Tibial nerve (tissue), 3 donors: Measurements from ENCODE around the gene METTL22.

ENCODE experiments used
- POLR2A ChIP-seq, 2 donors: fragments of 450-650 bp; IDR thresholded peaks; one replicate each; pipeline ENCODE4 v1.6.1; 2017; ENCODE audit warnings: antibody characterized with exemption in 2 of 2, mild to moderate bottlenecking in 2 of 2, moderate library complexity in 2 of 2
- TF ChIP-seq, protein P1 (sequence below), 5 experiments: fragments of 200-600 bp in 3 of 5; fragments of 450-650 bp in 2 of 5; sonication (generic) in 3 of 5; IDR thresholded peaks; one replicate each; pipeline ENCODE4 v1.5.1; 2016 to 2019; ENCODE audit warnings: antibody characterized with exemption in 5 of 5, mild to moderate bottlenecking in 3 of 5, moderate library complexity in 2 of 5

DNA sequence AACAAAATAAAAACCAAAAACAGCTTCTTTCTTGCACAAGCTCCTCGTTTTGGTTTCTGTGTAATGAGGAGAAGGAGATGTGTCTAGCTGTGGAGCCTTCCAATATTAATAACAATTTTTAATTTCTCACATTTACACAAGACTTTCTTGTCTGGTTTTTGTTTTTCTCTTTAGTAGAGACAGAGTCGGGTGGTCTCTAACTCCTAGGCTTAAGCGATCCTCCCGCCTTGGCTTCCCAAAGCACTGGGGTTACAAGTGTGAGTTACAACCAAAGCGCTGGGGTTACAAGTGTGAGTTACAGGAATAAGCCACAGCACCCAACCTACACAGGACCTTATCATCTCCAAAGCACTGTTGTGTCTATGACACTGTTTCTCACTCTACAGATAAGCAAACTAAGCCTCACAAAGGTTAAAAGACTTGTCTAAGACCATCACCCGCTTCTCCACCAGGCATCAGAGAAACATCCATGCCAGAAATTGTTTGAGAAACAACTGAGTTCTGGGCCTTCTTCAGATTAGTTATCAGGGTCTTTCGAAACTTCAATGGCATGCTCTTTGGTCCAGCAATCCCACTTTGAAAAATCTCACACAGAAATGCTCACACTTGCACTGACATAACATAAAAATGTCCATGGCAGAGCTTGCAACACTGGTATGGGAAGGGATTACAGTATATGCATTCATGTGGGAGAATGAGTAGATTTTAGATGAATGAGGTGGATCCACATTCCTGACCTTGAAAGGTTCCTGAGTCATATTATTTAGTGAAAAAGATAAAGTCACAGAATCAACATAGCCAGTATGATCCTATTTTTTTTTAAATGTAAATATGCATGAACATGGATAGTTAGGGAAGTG lies 56.8 kb downstream of the METTL22 start:
- TF ChIP-seq, protein P1, sequence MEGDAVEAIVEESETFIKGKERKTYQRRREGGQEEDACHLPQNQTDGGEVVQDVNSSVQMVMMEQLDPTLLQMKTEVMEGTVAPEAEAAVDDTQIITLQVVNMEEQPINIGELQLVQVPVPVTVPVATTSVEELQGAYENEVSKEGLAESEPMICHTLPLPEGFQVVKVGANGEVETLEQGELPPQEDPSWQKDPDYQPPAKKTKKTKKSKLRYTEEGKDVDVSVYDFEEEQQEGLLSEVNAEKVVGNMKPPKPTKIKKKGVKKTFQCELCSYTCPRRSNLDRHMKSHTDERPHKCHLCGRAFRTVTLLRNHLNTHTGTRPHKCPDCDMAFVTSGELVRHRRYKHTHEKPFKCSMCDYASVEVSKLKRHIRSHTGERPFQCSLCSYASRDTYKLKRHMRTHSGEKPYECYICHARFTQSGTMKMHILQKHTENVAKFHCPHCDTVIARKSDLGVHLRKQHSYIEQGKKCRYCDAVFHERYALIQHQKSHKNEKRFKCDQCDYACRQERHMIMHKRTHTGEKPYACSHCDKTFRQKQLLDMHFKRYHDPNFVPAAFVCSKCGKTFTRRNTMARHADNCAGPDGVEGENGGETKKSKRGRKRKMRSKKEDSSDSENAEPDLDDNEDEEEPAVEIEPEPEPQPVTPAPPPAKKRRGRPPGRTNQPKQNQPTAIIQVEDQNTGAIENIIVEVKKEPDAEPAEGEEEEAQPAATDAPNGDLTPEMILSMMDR (IDR thresholded peaks at IDR 0.05), result no peak
- TF ChIP-seq POLR2A (IDR thresholded peaks at IDR 0.05), result no peak
